GM19035 (cell line): Measurements from ENCODE around the gene HBZ.
"Not testable (repeated sequence)": the region's sequence is repeated elsewhere in the genome, so short reads cannot be mapped to it uniquely, and the experiment has no call there.

Source experiments
- ATAC-seq: cut with Tn5 transposase; IDR thresholded peaks from one replicate; pipeline ENCODE4 v1.9.1; 2021; ENCODE audit not compliant: unreplicated experiment

HBZ gene

DNA sequence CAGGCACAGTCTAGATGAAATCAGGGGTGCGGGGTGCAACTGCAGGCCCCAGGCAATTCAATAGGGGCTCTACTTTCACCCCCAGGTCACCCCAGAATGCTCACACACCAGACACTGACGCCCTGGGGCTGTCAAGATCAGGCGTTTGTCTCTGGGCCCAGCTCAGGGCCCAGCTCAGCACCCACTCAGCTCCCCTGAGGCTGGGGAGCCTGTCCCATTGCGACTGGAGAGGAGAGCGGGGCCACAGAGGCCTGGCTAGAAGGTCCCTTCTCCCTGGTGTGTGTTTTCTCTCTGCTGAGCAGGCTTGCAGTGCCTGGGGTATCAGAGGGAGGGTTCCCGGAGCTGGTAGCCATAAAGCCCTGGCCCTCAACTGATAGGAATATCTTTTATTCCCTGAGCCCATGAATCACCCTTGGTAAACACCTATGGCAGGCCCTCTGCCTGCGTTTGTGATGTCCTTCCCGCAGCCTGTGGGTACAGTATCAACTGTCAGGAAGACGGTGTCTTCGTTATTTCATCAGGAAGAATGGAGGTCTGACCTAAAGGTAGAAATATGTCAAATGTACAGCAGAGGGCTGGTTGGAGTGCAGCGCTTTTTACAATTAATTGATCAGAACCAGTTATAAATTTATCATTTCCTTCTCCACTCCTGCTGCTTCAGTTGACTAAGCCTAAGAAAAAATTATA, 25.7 kb downstream of the HBZ start:
- ATAC-seq, result no peak

- no peak for ATAC-seq
These were observed 26.2 kb downstream of the HBZ start for GRCh38 chr16:178668-179015.

DNA sequence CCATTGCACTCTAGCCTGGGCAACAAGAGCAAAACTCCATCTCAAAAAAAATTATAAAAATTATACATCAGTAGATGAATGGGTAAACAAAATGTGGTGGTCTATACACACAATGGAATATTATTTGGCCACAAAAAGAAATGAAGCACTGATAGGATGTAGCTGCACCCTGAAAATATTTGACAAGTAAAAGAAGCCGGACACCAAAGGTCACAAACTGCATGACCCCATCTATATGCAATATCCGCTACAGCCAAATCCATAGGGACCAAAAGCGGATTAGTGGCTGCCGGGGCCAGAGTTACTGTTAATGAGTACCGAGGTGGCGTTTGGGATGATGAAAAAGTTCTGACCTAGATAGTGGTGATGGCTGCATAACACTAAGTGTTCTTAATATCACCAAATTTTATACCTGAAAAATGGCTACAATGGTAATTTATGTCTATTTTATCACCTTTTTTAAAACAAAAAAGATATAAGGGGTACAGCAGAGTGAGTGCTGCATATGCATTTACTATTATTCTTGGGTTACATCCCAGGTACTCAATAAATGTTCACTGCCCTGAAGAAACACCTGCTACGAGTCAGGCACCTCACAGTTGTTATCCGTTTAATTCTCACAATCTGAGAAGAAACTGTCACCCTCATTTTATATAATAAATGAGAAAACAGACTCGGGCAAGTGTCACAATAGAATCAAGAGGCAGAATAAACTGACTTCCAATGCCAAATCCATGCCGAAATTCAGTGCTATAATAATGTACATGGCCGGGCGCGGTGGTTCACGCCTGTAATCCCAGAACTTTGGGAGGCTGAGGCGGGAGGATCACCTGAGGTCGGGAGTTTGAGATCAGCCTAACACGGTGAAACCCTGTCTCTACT, 27.0 kb downstream of the HBZ start:
- no peak for ATAC-seq

DNA sequence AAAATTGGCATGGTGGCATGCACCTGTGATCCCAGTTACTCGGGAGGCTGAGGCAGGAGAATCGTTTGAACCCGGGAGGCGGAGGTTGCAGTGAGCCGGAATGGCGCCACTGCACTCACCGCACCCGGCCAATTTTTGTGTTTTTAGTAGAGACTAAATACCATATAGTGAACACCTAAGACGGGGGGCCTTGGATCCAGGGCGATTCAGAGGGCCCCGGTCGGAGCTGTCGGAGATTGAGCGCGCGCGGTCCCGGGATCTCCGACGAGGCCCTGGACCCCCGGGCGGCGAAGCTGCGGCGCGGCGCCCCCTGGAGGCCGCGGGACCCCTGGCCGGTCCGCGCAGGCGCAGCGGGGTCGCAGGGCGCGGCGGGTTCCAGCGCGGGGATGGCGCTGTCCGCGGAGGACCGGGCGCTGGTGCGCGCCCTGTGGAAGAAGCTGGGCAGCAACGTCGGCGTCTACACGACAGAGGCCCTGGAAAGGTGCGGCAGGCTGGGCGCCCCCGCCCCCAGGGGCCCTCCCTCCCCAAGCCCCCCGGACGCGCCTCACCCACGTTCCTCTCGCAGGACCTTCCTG, 27.7 kb downstream of the HBZ start, which contains the start of gene HBQ1:
Gene HBQ1 (plus strand): TSS at position 359 of the 575 bp plus-strand sequence. CDS start 28 bp downstream, at position 387.
- no peak for ATAC-seq

- ATAC-seq, result no peak
These were observed 28.5 kb downstream of the HBZ start for GRCh38 chr16:180681-181564.

DNA sequence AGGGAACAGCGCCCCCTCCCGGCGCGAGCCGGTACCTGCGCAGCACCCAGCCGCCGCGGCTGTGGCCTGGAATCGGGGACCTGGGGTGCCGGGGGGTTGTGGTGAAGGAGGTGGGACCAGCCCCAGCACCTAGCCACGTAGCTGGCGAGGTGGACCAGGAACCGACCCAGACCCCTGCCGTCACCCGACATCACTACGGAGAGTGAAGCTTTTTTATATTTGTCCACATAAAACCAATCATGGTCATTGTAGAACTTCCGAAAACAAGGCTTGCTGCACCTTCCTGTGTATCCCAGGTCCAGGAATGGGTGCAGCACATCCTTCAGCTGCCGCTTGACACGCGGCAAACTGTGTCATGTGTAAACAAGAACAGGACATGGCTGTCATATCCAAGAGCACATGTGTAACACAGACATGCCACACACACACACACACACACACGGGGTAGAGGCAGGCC, 29.1 kb downstream of the HBZ start:
- no peak for ATAC-seq

GRCh38 chr16:183005-183404, 30.6 kb downstream of the HBZ start:
- ATAC-seq, result no peak

DNA sequence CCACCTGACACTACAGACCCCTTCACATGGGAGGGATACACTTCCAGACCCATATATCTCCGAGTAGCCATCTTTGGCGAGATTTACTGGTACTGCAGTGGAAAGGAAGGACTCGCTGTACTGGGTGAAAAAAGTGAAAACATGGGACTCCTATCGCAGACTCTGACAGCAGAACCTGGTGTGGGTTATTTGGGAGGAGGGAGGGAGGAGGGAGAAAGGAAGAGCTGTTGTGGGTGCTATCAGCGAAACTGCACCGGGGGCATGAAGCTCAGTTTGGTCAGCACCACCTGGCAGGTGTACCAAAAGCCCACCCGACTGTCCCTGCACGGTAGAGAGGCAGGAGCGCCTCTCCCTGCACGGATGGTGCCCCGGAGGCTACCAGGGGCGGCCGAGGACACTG, 32.8 kb downstream of the HBZ start:
- ATAC-seq, result no peak

DNA sequence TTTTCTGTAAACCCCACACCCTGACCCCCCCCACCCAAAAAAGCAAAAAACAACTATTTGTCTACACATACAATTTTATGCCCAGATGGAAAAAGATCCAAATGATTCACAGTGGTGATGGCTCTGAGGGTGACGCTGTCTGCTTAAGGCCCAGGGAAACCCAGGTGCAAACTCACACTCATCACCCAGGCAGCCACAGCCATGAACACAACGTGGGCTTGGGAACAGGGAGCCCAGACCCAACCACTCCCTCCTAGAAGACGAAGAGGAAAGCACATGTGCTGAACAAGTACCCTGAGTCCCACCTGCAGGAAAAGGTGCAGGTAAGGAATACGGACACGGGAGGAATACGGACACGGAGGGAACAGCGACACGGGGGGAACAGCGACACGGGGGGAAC, 33.2 kb downstream of the HBZ start:
- ATAC-seq, result no peak

DNA sequence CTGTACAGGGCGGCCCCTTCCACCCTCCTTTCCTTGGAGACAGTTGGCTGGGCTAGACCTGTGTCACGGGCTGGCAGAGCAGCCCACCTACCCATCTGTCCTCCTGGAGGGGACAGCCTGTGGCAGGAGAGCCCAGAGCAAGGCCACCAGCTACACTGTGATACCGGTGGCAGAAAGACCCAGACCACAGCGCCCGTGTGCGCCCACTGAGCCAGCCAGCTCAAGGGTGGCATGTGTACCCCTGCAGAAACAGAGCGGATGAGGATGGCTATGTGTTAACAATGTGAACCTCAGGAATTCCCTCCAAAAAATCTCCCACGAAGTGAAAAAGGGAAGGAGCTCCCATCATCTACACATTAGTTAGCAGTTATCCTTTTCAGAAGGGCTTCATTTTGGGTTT, 34.9 kb downstream of the HBZ start:
- no peak for ATAC-seq

GRCh38 chr16:188674-189073, 36.2 kb downstream of the HBZ start:
- no peak for ATAC-seq

DNA sequence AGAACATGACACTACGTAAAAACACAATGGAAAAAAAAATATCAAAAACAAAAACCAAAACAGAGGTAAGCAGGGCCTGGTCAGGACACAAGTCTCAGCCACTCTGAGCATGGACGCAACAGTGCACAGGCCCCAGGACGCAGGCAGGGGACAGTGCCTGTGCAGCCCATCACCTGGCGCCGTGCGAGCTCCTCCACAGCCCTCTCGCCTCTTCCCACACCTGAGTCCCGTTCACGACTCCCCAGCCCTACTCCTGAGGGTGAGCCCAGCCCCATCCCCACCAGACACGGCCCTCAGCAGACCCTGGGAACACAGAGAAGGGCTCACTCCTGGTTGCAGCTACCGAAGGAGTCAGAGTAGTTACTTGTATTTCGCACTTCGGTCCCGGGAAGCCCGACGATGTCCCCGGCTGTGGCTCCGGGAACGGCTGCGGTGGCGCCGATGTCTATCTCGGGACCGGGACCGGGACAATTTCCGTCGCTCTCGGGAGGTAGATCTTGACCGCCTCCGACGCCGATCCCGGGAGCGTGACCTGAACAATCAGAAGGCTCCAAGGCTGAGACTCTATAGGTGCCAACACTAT, 37.3 kb downstream of the HBZ start:
- no peak for ATAC-seq

DNA sequence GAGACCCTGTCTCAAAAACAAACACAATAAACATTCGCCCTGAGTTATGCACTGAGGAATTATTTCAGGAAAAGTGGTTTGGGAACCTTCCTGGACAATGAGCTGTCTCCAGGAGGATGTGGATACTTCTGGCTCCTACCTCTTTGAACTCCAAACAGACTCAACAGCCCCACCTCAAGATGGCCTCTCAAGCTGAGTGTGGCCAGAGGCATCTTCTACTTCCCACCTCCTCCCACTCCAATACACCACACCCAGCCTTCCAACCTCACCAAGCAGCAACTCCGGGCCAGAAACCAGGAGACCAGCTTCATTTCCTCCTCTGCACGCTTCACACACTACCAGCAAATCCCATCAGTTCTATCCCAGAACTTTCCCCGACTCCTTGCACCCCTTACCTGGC, 39.4 kb downstream of the HBZ start:
- no peak for ATAC-seq

DNA sequence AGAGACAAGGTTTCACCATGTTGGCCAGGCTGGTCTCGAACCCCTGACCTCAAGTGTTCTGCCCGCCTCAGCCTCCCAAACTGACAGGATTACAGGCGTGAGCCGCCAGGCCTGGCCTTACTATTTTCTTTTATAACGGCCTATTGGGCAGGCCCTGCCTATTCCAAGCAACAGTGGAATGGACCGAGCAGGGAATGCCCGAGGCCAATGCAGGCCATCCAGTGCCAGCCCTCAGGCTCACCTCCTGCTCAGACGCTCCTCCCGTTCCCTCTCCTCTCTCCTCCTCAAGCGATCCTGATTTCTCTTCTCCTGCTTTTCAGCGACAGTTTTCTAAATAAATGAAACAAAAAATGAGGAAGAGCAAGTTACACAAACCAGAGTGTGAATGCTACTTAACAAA, 40.2 kb downstream of the HBZ start:
- ATAC-seq, result no peak

DNA sequence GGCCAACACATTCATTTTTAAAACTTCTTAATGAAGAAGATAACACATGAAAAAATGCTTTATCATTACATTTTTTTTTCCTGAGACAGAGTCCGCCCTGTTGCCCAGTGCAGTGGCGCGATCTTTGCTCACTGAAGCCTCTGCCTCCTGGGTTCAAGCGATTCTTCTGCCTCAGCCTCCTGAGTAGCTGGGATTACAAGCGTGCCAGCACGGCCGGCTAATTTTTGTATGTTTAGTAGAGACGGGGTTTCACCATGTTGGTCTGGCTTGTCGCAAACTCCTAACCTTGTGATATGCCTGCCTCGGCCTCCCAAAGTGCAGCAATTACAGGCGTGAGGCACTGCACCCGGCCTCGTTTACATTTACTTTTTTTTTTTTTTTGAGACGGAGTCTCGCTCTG, 41.0 kb downstream of the HBZ start:
- ATAC-seq, result no peak

GRCh38 chr16:194516-194915, 42.1 kb downstream of the HBZ start:
- ATAC-seq, result no peak

- ATAC-seq, result no peak
These were observed 47.9 kb downstream of the HBZ start for GRCh38 chr16:200388-200787.

DNA sequence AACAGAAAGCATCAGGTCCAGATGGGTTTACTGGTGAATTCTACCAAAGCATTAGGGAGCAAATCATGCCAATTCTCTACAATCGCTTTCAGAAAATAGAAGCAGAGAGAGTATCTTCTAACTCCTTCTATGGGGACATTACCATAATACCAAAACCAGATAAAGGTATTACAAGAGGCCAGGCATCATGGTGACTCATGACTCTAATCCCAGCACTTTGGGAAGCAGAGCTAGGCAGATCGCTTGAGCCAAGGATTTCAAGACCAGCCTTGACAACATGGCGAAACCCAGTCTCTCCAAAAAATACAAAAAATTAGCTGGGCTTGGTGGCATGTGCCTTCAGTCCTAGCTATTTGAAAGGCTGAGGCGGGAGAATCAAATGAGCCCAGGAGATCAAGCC, 50.8 kb downstream of the HBZ start:
- no peak for ATAC-seq

DNA sequence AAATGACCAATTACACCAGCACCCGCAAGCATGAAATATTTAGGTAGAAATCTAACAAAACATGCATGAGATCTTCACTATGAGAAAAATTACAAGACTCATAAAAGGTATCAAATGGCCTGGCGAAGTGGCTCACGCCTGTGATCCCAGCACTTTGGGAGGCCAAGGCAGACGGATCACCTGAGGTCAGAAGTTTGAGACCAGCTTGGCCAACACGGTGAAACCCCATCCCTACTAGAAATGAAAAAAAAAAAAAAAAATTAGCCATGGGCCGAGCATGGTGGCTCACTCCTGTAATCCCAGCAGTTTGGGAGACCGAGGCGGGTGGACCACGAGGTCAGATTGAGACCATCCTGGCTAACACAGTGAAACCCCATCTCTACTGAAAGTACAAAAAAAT, 51.6 kb downstream of the HBZ start:
- ATAC-seq, result not testable (repeated sequence)
